Stimulated activated CD8-positive, alpha-beta memory T cell treated with anti-CD3 and anti-CD28 coated beads, Interleukin-4, amount 100 ng/mL, for 24 hours (primary cell): ENCODE results near the gene PRSS50.

Experiments used
- DNase-seq: peaks from one replicate; pipeline ENCODE4 v3.0.0-alpha.2; 2020; ENCODE audit warnings: low read depth

The PRSS50 gene

GRCh38 chr3:46725621-46726314 lies 8.1 kb upstream of the PRSS50 start:
- DNase-seq: no peak

DNA sequence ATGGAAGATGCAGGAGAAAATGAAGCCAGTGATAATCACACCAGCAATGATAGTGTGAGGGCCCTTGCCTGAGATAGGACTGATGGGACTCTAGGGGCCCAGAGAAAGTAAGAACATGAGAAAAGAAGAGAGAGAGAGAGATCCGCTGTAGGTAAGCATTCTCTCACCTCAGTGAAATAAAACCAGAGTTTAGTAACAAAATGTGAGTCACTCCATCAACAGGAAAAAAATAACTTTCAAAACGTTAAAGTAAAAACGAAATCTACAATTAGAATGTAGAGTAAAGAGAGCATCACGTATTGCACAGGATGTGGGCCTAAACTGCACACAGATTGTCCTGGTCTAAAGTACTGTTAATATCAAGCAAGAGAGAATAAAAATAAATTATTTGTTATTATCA lies 6.8 kb upstream of the PRSS50 start:
- DNase-seq: no peak

GRCh38 chr3:46722443-46722842 lies 4.8 kb upstream of the PRSS50 start:
- DNase-seq: no peak

- no peak for DNase-seq
These were observed 3.3 kb upstream of the PRSS50 start for GRCh38 chr3:46721009-46721408.

DNA sequence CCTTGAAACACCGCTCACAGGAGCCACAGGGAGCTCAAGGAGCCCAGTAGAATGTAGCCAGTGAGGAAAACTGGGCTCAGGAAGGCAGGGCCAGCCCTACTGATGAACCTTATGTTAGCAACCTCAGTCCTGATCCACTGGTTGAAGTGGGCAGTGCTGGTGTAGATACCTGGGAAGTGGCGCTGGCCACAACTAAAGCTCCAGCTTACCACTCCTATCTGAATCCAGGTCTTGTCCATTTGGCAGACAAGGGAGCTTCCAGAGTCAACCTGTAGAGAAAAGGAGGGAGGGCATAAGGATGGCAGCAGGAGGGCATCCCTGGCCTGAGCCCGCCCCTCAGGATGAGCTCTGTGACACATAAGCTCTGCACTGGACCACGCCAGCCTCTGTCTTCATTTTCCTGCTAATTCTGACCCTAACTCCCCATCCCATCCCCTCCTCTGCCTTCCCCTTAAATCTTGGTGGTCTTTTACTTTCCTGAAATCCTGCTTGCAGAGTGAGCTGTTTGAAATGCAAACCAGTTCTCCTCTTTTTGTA lies 2.1 kb upstream of the PRSS50 start:
- DNase-seq: no peak

DNA sequence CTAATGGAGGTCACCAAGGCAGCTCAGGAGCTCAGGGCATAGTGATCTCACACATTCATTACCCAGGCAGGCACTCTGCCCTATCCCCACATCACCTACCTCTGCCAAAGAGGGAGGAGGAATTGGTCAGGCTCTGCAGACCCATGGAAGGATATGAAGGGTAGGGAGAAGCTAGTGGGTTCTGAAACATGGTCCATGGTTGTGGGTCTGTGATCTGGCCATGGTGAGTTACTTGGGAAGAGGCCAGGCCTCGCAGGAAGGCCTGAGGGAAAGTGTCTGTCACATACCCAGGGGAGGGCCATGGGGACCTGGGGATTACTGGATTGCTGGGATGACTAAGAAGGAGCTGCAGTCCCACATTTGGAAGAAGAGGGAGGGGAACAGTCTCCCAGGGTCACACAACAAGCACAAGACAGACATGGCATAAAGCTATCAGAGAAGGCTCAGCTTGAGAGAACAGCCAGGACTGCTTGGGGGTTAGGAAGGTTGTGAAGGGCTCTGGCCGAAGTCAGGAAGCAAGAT lies 1.4 kb upstream of the PRSS50 start:
- no peak for DNase-seq

DNA sequence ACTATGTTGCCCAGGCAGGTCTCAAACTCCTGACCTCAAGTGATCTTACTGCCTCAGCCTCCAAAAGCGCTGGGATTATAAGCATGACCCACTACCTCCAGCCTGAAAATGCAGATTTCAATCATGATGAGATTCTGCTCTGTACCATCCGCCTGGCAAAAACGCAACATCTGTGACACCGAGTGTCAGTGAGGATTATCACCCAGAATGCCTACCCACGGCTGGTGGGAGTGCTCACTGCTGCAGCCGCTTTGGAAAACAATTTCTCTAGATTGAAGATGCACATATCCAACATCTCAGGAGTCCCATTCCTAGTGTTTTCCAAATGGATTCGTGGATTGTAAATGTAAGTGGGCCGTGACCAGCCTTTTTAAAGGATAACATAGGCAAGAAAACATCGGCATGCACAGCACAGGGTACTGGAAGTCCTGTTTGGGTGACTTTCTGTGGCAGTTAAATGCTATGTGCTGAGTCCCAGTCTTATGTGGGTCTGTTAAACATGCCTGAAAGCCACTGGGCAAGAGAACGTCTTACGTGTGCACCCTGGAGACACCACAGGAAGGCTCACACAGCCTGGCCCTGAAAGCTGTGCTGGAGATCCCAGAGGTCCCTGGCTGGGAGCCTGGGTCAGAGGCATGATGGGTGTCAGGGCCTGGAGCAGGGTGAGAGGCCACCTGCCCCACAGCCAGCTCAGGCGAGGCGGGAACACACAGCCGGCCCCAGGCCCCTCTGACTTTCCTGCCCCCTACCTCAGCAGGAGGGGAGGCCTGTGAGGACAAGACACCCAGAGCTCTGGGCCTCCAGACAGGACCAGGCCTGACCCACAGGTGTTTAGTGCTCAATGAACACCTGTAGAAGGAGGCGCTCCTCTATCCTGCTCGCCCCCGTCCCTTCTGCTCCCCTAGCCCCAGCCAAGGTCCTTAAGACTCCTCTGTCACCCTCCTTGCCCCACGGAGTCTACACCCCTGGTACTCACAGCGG lies 918 bp downstream of the PRSS50 start:
- DNase-seq: no peak

DNA sequence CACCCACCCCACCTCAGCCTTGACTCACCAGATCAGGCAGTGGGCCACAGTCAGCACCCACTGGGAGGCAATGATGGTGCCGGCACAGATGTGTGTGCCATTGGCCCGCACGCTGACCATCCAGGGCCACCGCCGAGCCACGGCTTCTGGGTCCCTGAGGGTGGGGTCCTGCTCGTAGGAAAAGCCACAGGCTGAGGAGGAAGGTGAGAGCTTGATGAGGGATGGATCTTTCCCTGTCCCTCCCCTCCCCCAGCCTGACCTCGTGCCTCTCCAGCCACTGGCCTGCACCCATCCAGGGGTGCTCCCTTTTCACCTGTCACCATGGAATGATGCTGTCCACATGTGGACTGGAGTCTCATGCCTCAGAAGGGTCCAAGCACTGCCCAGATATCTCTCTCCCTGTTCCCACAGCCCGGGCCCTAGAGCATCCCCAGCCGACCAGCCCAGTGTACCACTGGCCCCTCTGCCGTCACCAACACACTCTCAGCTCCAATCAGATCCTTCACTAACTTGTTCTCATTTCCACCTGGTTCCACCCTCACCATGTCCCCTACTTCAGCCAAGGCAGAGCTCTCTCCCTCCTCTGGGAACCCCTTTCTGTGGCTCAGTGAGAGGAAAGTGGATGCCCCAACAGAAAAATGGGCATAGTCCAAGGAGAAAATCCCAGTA lies 2.0 kb downstream of the PRSS50 start:
- no peak for DNase-seq

- DNase-seq: no peak
These were observed 2.8 kb downstream of the PRSS50 start for GRCh38 chr3:46714728-46715506.

DNA sequence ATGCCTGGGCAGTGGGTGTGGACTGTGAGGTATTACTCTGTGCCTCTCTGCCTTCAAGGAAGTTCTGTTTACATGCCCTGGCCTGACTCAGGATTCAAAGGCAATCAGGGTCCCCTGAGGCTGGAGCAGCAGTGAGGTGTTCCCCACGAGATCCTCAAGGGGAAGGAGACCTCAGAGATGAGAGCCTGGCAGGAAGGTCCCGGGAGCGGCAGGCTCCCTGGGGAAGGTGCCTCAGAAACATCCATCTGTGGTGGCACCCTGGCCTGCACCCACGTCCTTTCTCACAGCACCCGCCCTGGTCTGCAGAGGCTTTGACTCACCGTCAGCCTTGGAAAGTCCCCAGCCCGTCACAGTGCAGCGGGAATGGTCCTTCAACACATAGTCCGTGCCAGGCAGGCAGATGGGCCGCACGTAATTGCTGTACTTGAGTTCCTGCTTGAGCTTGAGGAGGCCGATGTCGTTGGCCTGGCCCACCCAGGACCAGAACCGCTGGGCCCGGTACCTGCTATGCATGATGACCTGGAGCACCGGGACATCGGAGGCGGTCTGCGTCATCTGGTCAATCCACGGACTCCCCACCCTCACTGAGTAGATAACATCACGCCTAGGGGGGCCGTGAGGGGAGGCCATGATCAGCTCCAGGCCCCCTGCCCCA lies 3.6 kb downstream of the PRSS50 start:
- no peak for DNase-seq

DNA sequence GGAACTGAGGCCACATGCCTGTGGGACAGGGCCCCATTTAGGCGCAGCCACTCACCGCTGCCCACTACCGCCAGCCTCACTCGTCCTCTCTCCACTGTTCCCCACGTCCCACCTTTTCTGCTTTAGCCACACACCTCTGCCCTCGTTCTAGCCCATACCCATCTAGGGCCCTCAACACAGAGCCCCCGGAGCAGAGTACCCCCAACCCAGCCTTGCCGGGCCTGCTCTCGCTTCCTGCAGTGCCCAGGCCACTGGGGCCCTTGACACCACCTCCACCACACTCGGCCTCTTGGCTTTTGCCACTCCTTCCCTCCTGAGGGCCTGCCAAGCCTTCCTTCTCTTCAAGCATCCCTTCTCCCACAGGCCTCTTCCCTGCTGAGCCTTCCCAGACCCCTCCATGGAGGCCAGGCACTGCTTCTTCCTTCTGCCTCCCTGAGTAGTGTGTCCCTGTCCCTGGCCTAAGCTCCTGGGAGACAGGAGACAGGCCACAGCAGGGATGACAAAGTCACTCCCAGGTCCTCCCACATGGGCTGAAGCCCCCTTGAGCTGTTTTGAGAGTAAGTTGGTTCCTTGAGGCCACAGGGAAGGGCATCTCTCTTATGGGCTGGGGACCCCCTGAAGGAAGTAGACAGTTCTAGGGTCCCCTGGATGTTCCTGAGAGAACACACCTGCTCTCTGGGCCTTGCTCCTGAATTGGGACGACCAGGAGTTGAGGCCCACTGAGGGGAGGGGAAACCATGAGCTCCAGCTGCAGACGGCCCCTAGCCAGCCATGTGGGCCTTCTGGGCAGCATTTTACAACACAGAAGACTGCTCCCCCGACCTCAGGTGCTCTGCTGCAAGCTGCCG lies 4.4 kb downstream of the PRSS50 start:
- DNase-seq: no peak

DNA sequence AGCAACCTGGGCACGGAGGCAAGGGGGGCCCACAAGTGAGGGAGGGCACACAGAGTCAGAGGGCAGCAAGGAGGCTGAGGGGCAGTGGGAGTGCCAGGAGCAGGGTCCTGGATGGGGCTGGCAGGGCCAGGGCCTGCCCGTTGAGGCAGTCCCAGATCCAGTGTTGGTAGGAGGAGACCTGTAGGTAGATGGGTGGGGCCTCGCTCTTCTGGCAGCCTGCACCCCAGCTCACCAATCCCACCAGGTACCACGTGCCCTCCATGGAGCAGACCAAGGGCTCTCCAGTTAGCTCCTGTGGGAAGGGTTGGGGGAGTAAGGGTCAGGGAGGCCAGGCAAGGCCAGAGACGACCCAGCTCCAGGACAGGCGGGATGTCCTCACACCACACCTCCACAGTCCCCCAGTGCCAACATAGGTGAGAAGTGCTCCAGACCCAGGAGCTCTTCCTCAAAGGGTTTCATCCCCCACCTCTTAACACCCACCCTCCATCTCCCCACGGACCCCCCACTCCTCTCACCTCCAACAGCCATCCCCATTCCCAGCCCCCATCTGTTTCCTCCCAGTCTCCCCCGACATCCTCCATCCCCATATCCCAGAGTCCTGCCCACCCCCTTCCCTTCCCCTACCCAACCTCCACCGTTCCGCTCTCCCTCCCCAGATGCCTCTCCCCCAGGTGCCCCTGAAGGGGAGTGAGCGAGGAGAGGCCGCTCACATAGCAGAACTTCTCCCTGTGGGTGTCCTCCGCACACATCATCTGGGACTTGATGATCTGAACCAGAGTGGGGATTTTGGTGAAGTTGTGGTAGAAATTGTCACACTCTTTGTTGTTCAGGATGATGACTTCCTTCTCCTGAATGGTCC lies 5.2 kb downstream of the PRSS50 start:
- DNase-seq: no peak

GRCh38 chr3:46711760-46712159 lies 5.9 kb downstream of the PRSS50 start:
- DNase-seq: no peak

GRCh38 chr3:46711305-46711704 lies 6.4 kb downstream of the PRSS50 start:
- DNase-seq: no peak

DNA sequence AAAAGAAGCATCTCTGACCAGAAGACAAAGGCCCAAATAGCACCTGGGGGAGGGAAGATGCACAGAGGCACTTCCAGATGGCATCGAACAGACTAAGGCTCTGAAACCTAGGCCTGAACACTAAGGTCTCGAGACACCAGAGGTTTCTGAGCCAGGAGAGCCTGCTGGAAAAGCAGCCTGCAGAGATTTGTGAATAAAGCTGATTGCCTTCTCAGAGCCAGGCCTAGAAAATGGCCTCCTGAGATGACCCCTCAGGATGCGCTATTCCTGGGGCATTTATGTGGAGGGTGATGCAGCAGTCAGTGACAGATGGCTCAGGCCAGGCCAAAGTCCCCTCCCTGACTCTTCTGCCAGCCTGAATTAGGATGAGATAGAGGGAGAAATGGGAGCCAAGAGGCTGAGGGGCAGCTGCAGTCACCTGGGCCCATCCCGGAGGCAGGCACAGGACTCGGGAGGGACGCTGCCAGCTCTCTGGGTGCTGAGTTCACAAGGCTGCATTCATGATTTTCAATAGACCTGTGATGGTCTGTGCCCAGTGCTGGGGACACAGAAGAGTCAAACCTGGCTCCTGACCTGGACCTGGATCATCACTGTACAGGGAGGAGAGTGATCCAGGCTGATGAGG lies 6.9 kb downstream of the PRSS50 start:
- DNase-seq: no peak

- DNase-seq: no peak
These were observed 7.4 kb downstream of the PRSS50 start for GRCh38 chr3:46710229-46710628.

DNA sequence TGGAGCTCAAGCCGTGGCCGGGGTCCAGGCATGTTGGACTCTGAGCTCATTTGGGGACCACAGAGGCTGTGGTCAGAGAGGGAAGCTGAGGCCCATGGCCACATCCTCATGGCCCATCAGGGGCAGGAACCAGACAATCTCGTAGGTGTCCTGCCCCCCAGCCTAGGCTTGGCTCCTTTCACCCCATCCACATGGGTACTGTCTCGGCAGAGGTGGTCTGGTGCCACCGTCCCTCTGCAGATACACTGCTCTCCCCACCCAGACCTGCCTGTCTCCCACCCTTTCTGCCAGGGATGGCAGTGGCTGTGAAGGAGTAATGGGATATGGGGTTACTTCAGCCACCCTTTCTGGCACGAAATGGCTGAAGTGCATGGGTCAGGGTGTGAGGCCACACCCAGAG lies 7.9 kb downstream of the PRSS50 start:
- DNase-seq: no peak

- no peak for DNase-seq
These were observed 8.5 kb downstream of the PRSS50 start for GRCh38 chr3:46709157-46709654.
